MM.1S (cell line): ENCODE results near the gene TTC13.

Experiments
- CTCF ChIP-seq: fragments of 300-600 bp; sonication (generic); IDR thresholded peaks from 2 replicates; pipeline ENCODE4 v1.5.1; 2016; ENCODE audit warnings: antibody characterized with exemption, low read length, mixed read lengths
- EZH2 ChIP-seq: fragments of 300-600 bp; sonication (generic); optimal IDR thresholded peaks from 2 replicates; pipeline ENCODE3; 2017; ENCODE audit warnings: low read depth, mild to moderate bottlenecking, antibody characterized with exemption, low read length, mixed read lengths
- EZH2phosphoT487 ChIP-seq: fragments of 300-600 bp; sonication (generic); IDR thresholded peaks from 2 replicates; pipeline ENCODE4 v1.6.1; 2018; ENCODE audit warnings: antibody characterized with exemption, low read length

DNA sequence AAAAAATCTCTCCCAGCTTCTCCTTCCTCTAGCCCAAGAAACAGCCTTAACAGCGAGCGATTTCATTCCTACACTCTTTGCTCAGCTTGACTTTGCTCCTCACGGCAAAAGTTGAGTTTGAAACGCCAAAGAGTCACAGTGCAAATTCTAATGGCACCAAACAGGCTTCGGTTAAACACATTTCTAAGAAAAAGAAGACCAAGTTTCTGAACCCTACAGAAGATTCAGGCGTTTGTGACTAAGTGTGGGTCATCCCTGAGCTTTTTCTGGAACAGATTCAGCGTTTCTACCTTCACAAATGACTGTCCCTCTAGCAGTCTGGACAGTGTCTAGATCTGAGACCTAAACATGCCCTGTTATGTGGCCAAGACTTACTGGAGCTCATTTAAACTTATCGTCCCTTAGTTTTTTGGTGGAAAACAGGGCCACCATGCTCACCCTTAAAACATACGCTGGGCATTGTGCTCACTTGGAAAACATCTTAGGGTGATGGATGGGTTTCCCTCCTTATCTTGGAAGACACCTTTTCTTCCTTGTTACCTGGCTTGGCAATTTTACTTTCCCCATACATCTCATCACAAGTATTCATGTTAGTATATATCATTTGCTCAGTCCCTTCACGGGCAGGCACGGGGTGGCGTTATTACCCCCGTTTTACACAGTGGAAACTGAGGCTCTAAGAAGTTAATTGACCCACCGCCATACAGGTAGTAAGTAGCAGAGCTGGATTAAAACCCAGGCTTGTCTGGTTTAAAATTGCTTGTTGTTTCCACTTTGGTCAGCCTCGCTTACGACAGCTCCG, 111.4 kb downstream of the TTC13 start:
- TF ChIP-seq CTCF (no peak), EZH2 (no peak), EZH2phosphoT487 (no peak)
